Astrocyte (in vitro differentiated cells and primary cell): ENCODE data around the gene FMC1. TPM values are rescaled to one million over a fixed set of nuclear protein-coding genes. Genes with fewer than 3 reads are reported as not detected.
A peak's percentile ranks its signal among the peaks of the same experiment; 100 is the strongest.
"Not testable (repeated sequence)": the region's sequence is repeated elsewhere in the genome, so short reads cannot be mapped to it uniquely, and the experiment has no call there.

Experiments
- DNase-seq: peaks from one replicate; pipeline ENCODE4 v3.0.0-alpha.2; 2010; ENCODE audit warnings: low read depth
- FAIRE-seq: peaks from 2 replicates; lab custom pipeline; 2011; peaks lifted over from hg19 to GRCh38; lab: Jason Lieb, UNC
- H2AFZ ChIP-seq: 2 replicates; pipeline ENCODE4 v1.6.0; 2012; ENCODE audit warnings: low read depth, low read length, inconsistent platforms
- H3K27ac ChIP-seq: 2 replicates; pipeline ENCODE4 v1.5.1; 2011; ENCODE audit warnings: low read depth, low read length, inconsistent platforms
- H3K27me3 ChIP-seq: 2 replicates; pipeline ENCODE4 v1.6.0; 2011; ENCODE audit warnings: low read length, inconsistent platforms; ENCODE audit not compliant: insufficient read depth
- H3K36me3 ChIP-seq: 2 replicates; pipeline ENCODE4 v1.5.1; 2011; ENCODE audit warnings: low read length, inconsistent platforms; ENCODE audit not compliant: insufficient read depth
- H3K4me1 ChIP-seq: 2 replicates; pipeline ENCODE4 v1.5.1; 2011; ENCODE audit warnings: low read length, inconsistent platforms; ENCODE audit not compliant: insufficient read depth
- H3K4me2 ChIP-seq: 2 replicates; pipeline ENCODE4 v1.6.0; 2012; ENCODE audit warnings: low read length, inconsistent platforms
- H3K4me3 ChIP-seq: 2 replicates; pipeline ENCODE4 v1.5.1; 2011; ENCODE audit warnings: low read depth, mild to moderate bottlenecking, low read length, inconsistent platforms; ENCODE audit not compliant: insufficient read depth
- H3K79me2 ChIP-seq: 2 replicates; pipeline ENCODE4 v1.6.0; 2012; ENCODE audit warnings: mild to moderate bottlenecking, low read length, inconsistent platforms; ENCODE audit not compliant: insufficient read depth
- H3K9ac ChIP-seq: 2 replicates; pipeline ENCODE4 v1.6.0; 2012; ENCODE audit warnings: mild to moderate bottlenecking, low read length, inconsistent platforms
- H3K9me3 ChIP-seq: 2 replicates; pipeline ENCODE4 v1.5.1; 2012; ENCODE audit warnings: low read depth, mild to moderate bottlenecking, low read length, inconsistent platforms; ENCODE audit not compliant: insufficient read depth
- H4K20me1 ChIP-seq: 2 replicates; pipeline ENCODE4 v1.6.0; 2012; ENCODE audit warnings: low read length, inconsistent platforms; ENCODE audit not compliant: insufficient read depth
- H3K27ac Mint-ChIP-seq: one replicate; pipeline ENCODE4 v1.8.0; 2021; ENCODE audit warnings: mild to moderate bottlenecking, mixed read lengths; ENCODE audit not compliant: unreplicated experiment
- H3K27me3 Mint-ChIP-seq: one replicate; pipeline ENCODE4 v1.8.0; 2021; ENCODE audit warnings: low read depth, mixed read lengths; ENCODE audit not compliant: unreplicated experiment
- H3K36me3 Mint-ChIP-seq: one replicate; pipeline ENCODE4 v1.8.0; 2021; ENCODE audit warnings: low read depth, mixed read lengths; ENCODE audit not compliant: unreplicated experiment
- H3K4me1 Mint-ChIP-seq: one replicate; pipeline ENCODE4 v1.8.0; 2021; ENCODE audit warnings: low read depth, mixed read lengths; ENCODE audit not compliant: unreplicated experiment
- H3K4me3 Mint-ChIP-seq: one replicate; pipeline ENCODE4 v1.8.0; 2021; ENCODE audit warnings: mild to moderate bottlenecking, moderate library complexity, mixed read lengths; ENCODE audit not compliant: unreplicated experiment
- H3K9me3 Mint-ChIP-seq: one replicate; pipeline ENCODE4 v1.8.0; 2021; ENCODE audit warnings: mild to moderate bottlenecking, mixed read lengths; ENCODE audit not compliant: unreplicated experiment
- CTCF ChIP-seq: IDR thresholded peaks from 2 replicates; pipeline ENCODE4 v1.5.1; 2011; ENCODE audit warnings: low read depth, mild to moderate bottlenecking, inconsistent platforms, low read length, moderate library complexity; ENCODE audit not compliant: insufficient read depth
- EZH2 ChIP-seq: IDR thresholded peaks from 2 replicates; pipeline ENCODE4 v1.6.1; 2012; ENCODE audit warnings: mild to moderate bottlenecking, low read length, inconsistent platforms; ENCODE audit not compliant: insufficient read depth
- total RNA-seq: library from RNA; stranded (reverse); gene quantifications from 2 replicates; pipeline ENCODE4 v1.2.1, GENCODE V29; 2021

The FMC1 gene
- total RNA-seq, 1 donor from 2014 or later: 8.4 TPM

GRCh38 chr7:139317939-139318505 lies 23.1 kb upstream of the FMC1 start:
- Histone ChIP-seq H3K36me3 (no peaks in the 10 kb centered on the region), H3K9ac (no peak overlapping the region), H3K4me1 (no peaks in the 10 kb centered on the region), H3K79me2 (no peaks in the 10 kb centered on the region), H3K4me2 (no peak overlapping the region), H2AFZ (no peak overlapping the region), H3K27me3 (no peaks in the 10 kb centered on the region), H4K20me1 (no peaks in the 10 kb centered on the region), H3K27ac (no peak overlapping the region), H3K9me3 (no peaks in the 10 kb centered on the region), H3K4me3 (no peak overlapping the region)
- Mint-ChIP-seq H3K36me3 (no peaks in the 10 kb centered on the region), H3K27ac (no peak overlapping the region), H3K4me3 (no peak overlapping the region), H3K9me3 (no peaks in the 10 kb centered on the region), H3K4me1 (no peaks in the 10 kb centered on the region), H3K27me3 (no peaks in the 10 kb centered on the region)
- DNase-seq: no peak
- no peak for TF ChIP-seq EZH2
- TF ChIP-seq CTCF: no peak
- no peak for FAIRE-seq

DNA sequence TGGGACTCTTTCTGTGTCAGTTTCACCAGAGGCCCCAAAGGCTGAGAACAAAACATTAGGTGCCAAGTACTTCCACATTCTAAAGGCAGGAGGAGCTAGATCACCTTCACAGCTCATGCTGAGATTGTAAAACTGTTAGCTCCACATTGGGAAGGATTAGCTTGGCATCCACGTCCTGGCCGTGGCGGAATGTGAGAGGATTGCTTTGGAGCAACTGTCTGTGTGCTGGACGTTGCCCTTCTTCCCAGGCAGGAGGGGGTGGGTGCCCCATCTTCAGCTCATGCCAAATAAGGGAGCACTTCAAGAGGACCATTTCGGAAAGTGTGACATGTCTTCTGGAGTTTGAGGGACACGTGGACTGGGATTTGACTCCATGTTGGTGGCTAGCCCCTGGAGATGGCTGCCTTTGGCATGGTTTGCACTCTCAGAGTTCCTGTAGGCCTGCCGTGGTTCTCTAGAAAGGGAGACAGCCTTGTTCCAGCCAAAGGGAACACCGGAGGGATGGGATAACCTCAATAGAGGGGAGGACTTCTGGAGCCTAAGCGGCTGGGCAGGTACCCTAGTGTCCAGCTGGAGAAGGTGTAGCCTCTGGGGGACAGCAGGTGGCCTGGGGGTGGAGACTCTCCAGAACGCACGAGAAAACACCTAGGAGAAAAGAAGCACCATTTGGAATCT lies 19.9 kb upstream of the FMC1 start:
- no peaks in the 10 kb centered on the region for H3K4me1 ChIP-seq
- no peak overlapping the region for H3K4me2 ChIP-seq
- H3K79me2 ChIP-seq: no peaks in the 10 kb centered on the region
- DNase-seq (no peak), FAIRE-seq (no peak)
- H3K27me3 ChIP-seq: no peaks in the 10 kb centered on the region
- Mint-ChIP-seq H3K9me3 (peaks cover 2% of the 10 kb centered on the region), H3K27ac (no peak overlapping the region), H3K4me3 (no peak overlapping the region), H3K36me3 (no peaks in the 10 kb centered on the region), H3K27me3 (peaks cover 1% of the 10 kb centered on the region), H3K4me1 (no peaks in the 10 kb centered on the region)
- H3K9ac ChIP-seq: no peak overlapping the region
- TF ChIP-seq EZH2 (no peak), CTCF (peak; percentile 20)
- H4K20me1 ChIP-seq: no peaks in the 10 kb centered on the region
- no peak overlapping the region for H2AFZ ChIP-seq
- H3K27ac ChIP-seq: no peak overlapping the region
- H3K4me3 ChIP-seq: no peak overlapping the region
- no peaks in the 10 kb centered on the region for H3K36me3 ChIP-seq
- H3K9me3 ChIP-seq: no peaks in the 10 kb centered on the region

GRCh38 chr7:139324709-139325108 lies 16.4 kb upstream of the FMC1 start:
- H3K79me2 ChIP-seq, H3K36me3 Mint-ChIP-seq, H3K36me3 ChIP-seq, DNase-seq, H3K4me1 ChIP-seq, H3K27me3 ChIP-seq, H3K27me3 Mint-ChIP-seq, H2AFZ ChIP-seq, H3K9me3 ChIP-seq, H3K4me2 ChIP-seq, FAIRE-seq, H3K9me3 Mint-ChIP-seq, H3K4me1 Mint-ChIP-seq, H3K4me3 ChIP-seq, H3K4me3 Mint-ChIP-seq, H3K27ac Mint-ChIP-seq, H3K27ac ChIP-seq, H4K20me1 ChIP-seq, H3K9ac ChIP-seq: not testable (repeated sequence)
